GM23338 (cell line): Measurements from ENCODE around the gene EMID1.

Source experiments
- CREB1 ChIP-seq: fragments of 250-450 bp; sonication (Bioruptor Pico); IDR thresholded peaks from 2 replicates; pipeline ENCODE4 v1.5.0; 2020; ENCODE audit warnings: low read depth, mild to moderate bottlenecking, moderate library complexity
- CTCF ChIP-seq, 2 experiments: fragments of 200-600 bp in 1 of 2; sonication (generic) in 1 of 2; conservative IDR thresholded peaks; 2 replicates each; pipeline versions ENCODE4 v1.5.1 to v1.6.1; 2016 to 2017; ENCODE audit warnings: antibody characterized with exemption in 2 of 2, low read depth in 2 of 2, mild to moderate bottlenecking in 2 of 2, moderate library complexity in 1 of 2
- ETS1 ChIP-seq: IDR thresholded peaks from 2 replicates; pipeline ENCODE4 v1.6.1; 2016; ENCODE audit warnings: antibody characterized with exemption
- EZH2 ChIP-seq: fragments of 200-600 bp; sonication (generic); IDR thresholded peaks from one replicate; pipeline ENCODE4 v1.8.0; 2017; ENCODE audit warnings: antibody characterized with exemption, mild to moderate bottlenecking, low read depth; ENCODE audit not compliant: unreplicated experiment
- EZH2phosphoT487 ChIP-seq: fragments of 200-600 bp; sonication (generic); IDR thresholded peaks from one replicate; pipeline ENCODE4 v1.8.1; 2018; ENCODE audit warnings: antibody characterized with exemption; ENCODE audit not compliant: unreplicated experiment
- JUNB ChIP-seq: IDR thresholded peaks from one replicate; pipeline ENCODE4 v1.6.1; 2016; ENCODE audit warnings: antibody characterized with exemption; ENCODE audit not compliant: unreplicated experiment
- NANOG ChIP-seq: IDR thresholded peaks from 2 replicates; pipeline ENCODE4 v1.6.1; 2016; ENCODE audit warnings: antibody characterized with exemption, borderline replicate concordance
- POLR2AphosphoS5 ChIP-seq: IDR thresholded peaks from 2 replicates; pipeline ENCODE4 v1.6.1; 2016; ENCODE audit warnings: antibody characterized with exemption, low read depth
- REST ChIP-seq: IDR thresholded peaks from one replicate; pipeline ENCODE4 v1.6.1; 2018; ENCODE audit warnings: antibody characterized with exemption; ENCODE audit not compliant: unreplicated experiment
- STAT1 ChIP-seq: IDR thresholded peaks from one replicate; pipeline ENCODE4 v1.6.1; 2016; ENCODE audit warnings: antibody characterized with exemption; ENCODE audit not compliant: unreplicated experiment
- ZNF114 ChIP-seq: fragments of 250-450 bp; sonication (Bioruptor Pico); IDR thresholded peaks from 2 replicates; pipeline ENCODE4 v1.5.0; 2020; ENCODE audit warnings: mild to moderate bottlenecking, moderate library complexity
- ZNF331 ChIP-seq: fragments of 250-450 bp; sonication (Bioruptor Pico); IDR thresholded peaks from 2 replicates; pipeline ENCODE4 v1.5.0; 2020; ENCODE audit warnings: low read depth, mild to moderate bottlenecking, moderate library complexity
- ZNF462 ChIP-seq: fragments of 250-450 bp; sonication (Bioruptor Pico); IDR thresholded peaks from 2 replicates; pipeline ENCODE4 v1.5.0; 2020; ENCODE audit warnings: mild to moderate bottlenecking, moderate library complexity

- TF ChIP-seq CTCF (conservative IDR thresholded peaks at IDR 0.05; ENCODE audit: low read depth in 2 of 2) (no peak), POLR2AphosphoS5 (no peak), EZH2 (no peak), EZH2phosphoT487 (no peak), REST (no peak), STAT1 (no peak), ZNF462 (CRISPR knock-in tag) (no peak), JUNB (no peak), CREB1 (CRISPR knock-in tag) (no peak), ZNF331 (CRISPR knock-in tag) (no peak), NANOG (no peak), ETS1 (no peak), ZNF114 (CRISPR knock-in tag) (no peak)
Observed at GRCh38 chr22:29269731-29270474, 64.2 kb downstream of the EMID1 start.
